A673 (cell line): Measurements from ENCODE around the gene AGAP1. TPM values are rescaled to one million over a fixed set of nuclear protein-coding genes. Genes with fewer than 3 reads are reported as not detected.

Experiments used
- Bru-seq: library from RNA; stranded (reverse); fragments of 400-500 nt; gene quantifications from one replicate; lab custom pipeline; 2021; lab: Mats Ljungman, UMichigan
- BruChase-seq, 2 experiments: library from RNA; stranded (reverse); fragments of 400-500 nt; gene quantifications; one replicate each; lab custom pipeline; 2021; lab: Mats Ljungman, UMichigan
- BruUV-seq: library from RNA; stranded (reverse); fragments of 400-500 nt; replicated peaks from 2 replicates; lab custom pipeline; 2021; lab: Mats Ljungman, UMichigan
- CTCF ChIA-PET: fragments of 300-600 bp; sonication (Branson Sonifier 250); formaldehyde crosslinking; loops from one replicate; lab custom pipeline; 2022; ENCODE audit warnings: antibody characterized with exemption; lab: Charles Lee
- POLR2A ChIA-PET: fragments of 300-600 bp; sonication (Branson Sonifier 250); formaldehyde crosslinking; loops from one replicate; lab custom pipeline; 2022; ENCODE audit warnings: antibody characterized with exemption; ENCODE audit not compliant: low non-redundant PET; lab: Charles Lee
- DNase-seq: peaks from one replicate; pipeline ENCODE4 v3.0.0-alpha.2; 2015; ENCODE audit warnings: low spot score
- H3K27ac ChIP-seq: fragments of 200-600 bp; sonication (generic); 2 replicates; pipeline ENCODE4 v1.5.1; 2016; ENCODE audit warnings: mixed run types, low read depth, mild to moderate bottlenecking, mixed read lengths, antibody characterized with exemption, low read length; ENCODE audit not compliant: poor library complexity, severe bottlenecking
- H3K27me3 ChIP-seq: fragments of 200-600 bp; sonication (generic); replicated peaks from 2 replicates; pipeline ENCODE4 v1.6.1; 2017; ENCODE audit warnings: mixed run types, low read depth, mild to moderate bottlenecking, mixed read lengths, antibody characterized with exemption, low read length; ENCODE audit not compliant: insufficient read depth, poor library complexity
- H3K36me3 ChIP-seq: fragments of 200-600 bp; sonication (generic); 2 replicates; pipeline ENCODE4 v1.6.1; 2016; ENCODE audit warnings: mixed run types, mild to moderate bottlenecking, mixed read lengths, antibody characterized with exemption, low read length; ENCODE audit not compliant: insufficient read depth, poor library complexity, severe bottlenecking
- H3K4me1 ChIP-seq: fragments of 200-600 bp; sonication (generic); 2 replicates; pipeline ENCODE4 v1.6.1; 2017; ENCODE audit warnings: mixed run types, mild to moderate bottlenecking, mixed read lengths, antibody characterized with exemption, low read length; ENCODE audit not compliant: insufficient read depth, poor library complexity, severe bottlenecking
- H3K4me3 ChIP-seq: fragments of 200-600 bp; sonication (generic); 2 replicates; pipeline ENCODE4 v1.5.1; 2016; ENCODE audit warnings: low read depth, mixed run types, mild to moderate bottlenecking, mixed read lengths, low read length; ENCODE audit not compliant: poor library complexity, severe bottlenecking
- H3K9me3 ChIP-seq: fragments of 200-600 bp; sonication (generic); 2 replicates; pipeline ENCODE4 v1.6.1; 2016; ENCODE audit warnings: mixed run types, low read depth, mild to moderate bottlenecking, mixed read lengths, antibody characterized with exemption, low read length; ENCODE audit not compliant: poor library complexity, severe bottlenecking
- CTCF ChIP-seq: fragments of 300-800, 200-600 bp; sonication (generic); conservative IDR thresholded peaks from 2 replicates; pipeline ENCODE4 v1.5.1; 2017; ENCODE audit warnings: low read depth, mild to moderate bottlenecking, antibody characterized with exemption, low read length, moderate library complexity, mixed read lengths
- EZH2 ChIP-seq: fragments of 200-600 bp; sonication (generic); IDR thresholded peaks from 2 replicates; pipeline ENCODE4 v1.6.1; 2017; ENCODE audit warnings: borderline replicate concordance, low read depth, mild to moderate bottlenecking, mixed read lengths, antibody characterized with exemption, low read length; ENCODE audit not compliant: poor library complexity, severe bottlenecking
- intact Hi-C: fragments of 100-400 bp; cut with micrococcal nuclease; formaldehyde crosslinking; loops from one replicate; pipeline ENCODE4 v1.10.0; 2022; ENCODE audit not compliant: unreplicated experiment
- long read RNA-seq: library from polyadenylated mRNA; stranded (forward); transcript quantifications from one replicate; pipeline ENCODE4 v2.0.0, GENCODE V29; 2022
- total RNA-seq: library from RNA; stranded (reverse); gene quantifications from 2 replicates; pipeline ENCODE4 v1.2.3, GENCODE V29; 2021

The AGAP1 gene
- total RNA-seq (25.3 and 27.5 TPM in 2 replicates), Bru-seq, nascent RNA (percentile 72 among the genes with signal in this experiment), BruChase-seq, experiment 1, labeled RNA remaining after a 2-hour chase (percentile 68 among the genes with signal in this experiment), BruChase-seq, experiment 2, labeled RNA remaining after a 6-hour chase (percentile 78 among the genes with signal in this experiment)
- long read RNA-seq, full-length matches to known transcripts = 3 of 16 reads
- long read RNA-seq, partial matches to known transcripts = 5 of 16 reads
- long read RNA-seq, other reads (novel, unspliced or antisense) = 8 of 16 reads

GRCh38 chr2:235493775-235494715 is at the start of gene AGAP1:
Gene AGAP1 (plus strand): TSS chr2:235494043.
- no peaks in the 10 kb centered on the region for H3K9me3 ChIP-seq
- peak within 1 kb of the TSS; percentile 75 for H3K4me3 ChIP-seq
- H3K27ac ChIP-seq = peak within 1 kb of the TSS; percentile 73
- H3K4me1 ChIP-seq = peaks cover 15% of the 10 kb centered on the region
- POLR2A ChIA-PET = no interaction called here
- no peaks in the 10 kb centered on the region for H3K36me3 ChIP-seq
- TF ChIP-seq CTCF = no peak
- no peak for TF ChIP-seq EZH2
- peak; percentile 93 for DNase-seq
- intact Hi-C loops = loop anchor here (10.0 kb wide), 1 partner anchor 359 kb away; no protein-coding TSS in a partner anchor
- CTCF ChIA-PET = no interaction called here
- no peaks in the 10 kb centered on the region for H3K27me3 ChIP-seq
- no TSS peak for BruUV-seq

GRCh38 chr2:235444101-235444597 is 49.7 kb upstream of the AGAP1 start:
- BruUV-seq = no TSS peak
- POLR2A ChIA-PET = no interaction called here
- Histone ChIP-seq H3K4me1 (peaks cover 22% of the 10 kb centered on the region), H3K27me3 (no peaks in the 10 kb centered on the region), H3K36me3 (no peaks in the 10 kb centered on the region), H3K27ac (no peak overlapping the region), H3K9me3 (no peaks in the 10 kb centered on the region), H3K4me3 (no peak overlapping the region)
- CTCF ChIA-PET = no interaction called here
- TF ChIP-seq CTCF = no peak
- no peak for TF ChIP-seq EZH2
- DNase-seq = no peak
- intact Hi-C loops = no loop called here

GRCh38 chr2:235445116-235445515 is 48.7 kb upstream of the AGAP1 start:
- Histone ChIP-seq H3K27me3 (no peaks in the 10 kb centered on the region), H3K9me3 (no peaks in the 10 kb centered on the region), H3K36me3 (no peaks in the 10 kb centered on the region), H3K4me3 (no peak overlapping the region), H3K27ac (no peak overlapping the region), H3K4me1 (peaks cover 22% of the 10 kb centered on the region)
- BruUV-seq = no TSS peak
- TF ChIP-seq EZH2 = no peak
- TF ChIP-seq CTCF = no peak
- peak; percentile 14 for DNase-seq
- ChIA-PET CTCF (no interaction called here), POLR2A (no interaction called here)
- intact Hi-C loops = no loop called here
